ENCODE results near the gene MCAM.

GRCh38 chr11:119345685-119346084 is 28.8 kb upstream of the MCAM start:
- TF ChIP-seq SUZ12 (IDR thresholded peaks at IDR 0.05; ENCODE audit: extremely low read depth, insufficient read depth, insufficient read length) (no peak), ZNF274 (IDR thresholded peaks at IDR 0.05; ENCODE audit: low read depth, low read length) (no peak)
